Left ventricle myocardium inferior (tissue), 1 donor: ENCODE measurements around the gene KRT75. TPM values are rescaled to one million over a fixed set of nuclear protein-coding genes. Genes with fewer than 3 reads are reported as not detected.

Experiments used
- DNase-seq: peaks from one replicate; pipeline ENCODE4 v3.0.0-alpha.2; 2020
- H3K27ac ChIP-seq: fragments of 200-600 bp; replicated peaks from 2 replicates; pipeline ENCODE4 v1.8.0; 2021
- H3K27me3 ChIP-seq: fragments of 200-600 bp; 2 replicates; pipeline ENCODE4 v1.8.0; 2021; ENCODE audit warnings: low read depth
- H3K36me3 ChIP-seq: fragments of 200-600 bp; 2 replicates; pipeline ENCODE4 v1.8.0; 2021
- H3K4me1 ChIP-seq: fragments of 200-600 bp; 2 replicates; pipeline ENCODE4 v1.8.0; 2021
- H3K4me3 ChIP-seq: fragments of 200-600 bp; 2 replicates; pipeline ENCODE4 v1.8.0; 2021; ENCODE audit warnings: mild to moderate bottlenecking, moderate library complexity
- H3K9me3 ChIP-seq: fragments of 200-600 bp; replicated peaks from 2 replicates; pipeline ENCODE4 v1.8.0; 2021
- intact Hi-C: fragments of 100-400 bp; cut with micrococcal nuclease; formaldehyde crosslinking; loops from one replicate; pipeline ENCODE4 v1.11.0; 2022
- total RNA-seq: library from RNA; stranded (reverse); fragmentation: NEBNext Ultra II Directional; extraction: Animal tissue kit (Norgen Biotek cat#: 25700); gene quantifications from one replicate; pipeline ENCODE4 v1.2.1, GENCODE V29; 2021
- TF ChIP-seq, protein P1 (sequence below): fragments of 200-600 bp; IDR thresholded peaks from 2 replicates; pipeline ENCODE4 v1.8.0; 2021; ENCODE audit warnings: antibody characterized with exemption, mild to moderate bottlenecking, borderline replicate concordance
- donor health status: DM: no; HTN: yes; CAD: no; lungs with severe emphysema.

KRT75 gene
- total RNA-seq, 1 donor from 2014 or later = not detected

DNA sequence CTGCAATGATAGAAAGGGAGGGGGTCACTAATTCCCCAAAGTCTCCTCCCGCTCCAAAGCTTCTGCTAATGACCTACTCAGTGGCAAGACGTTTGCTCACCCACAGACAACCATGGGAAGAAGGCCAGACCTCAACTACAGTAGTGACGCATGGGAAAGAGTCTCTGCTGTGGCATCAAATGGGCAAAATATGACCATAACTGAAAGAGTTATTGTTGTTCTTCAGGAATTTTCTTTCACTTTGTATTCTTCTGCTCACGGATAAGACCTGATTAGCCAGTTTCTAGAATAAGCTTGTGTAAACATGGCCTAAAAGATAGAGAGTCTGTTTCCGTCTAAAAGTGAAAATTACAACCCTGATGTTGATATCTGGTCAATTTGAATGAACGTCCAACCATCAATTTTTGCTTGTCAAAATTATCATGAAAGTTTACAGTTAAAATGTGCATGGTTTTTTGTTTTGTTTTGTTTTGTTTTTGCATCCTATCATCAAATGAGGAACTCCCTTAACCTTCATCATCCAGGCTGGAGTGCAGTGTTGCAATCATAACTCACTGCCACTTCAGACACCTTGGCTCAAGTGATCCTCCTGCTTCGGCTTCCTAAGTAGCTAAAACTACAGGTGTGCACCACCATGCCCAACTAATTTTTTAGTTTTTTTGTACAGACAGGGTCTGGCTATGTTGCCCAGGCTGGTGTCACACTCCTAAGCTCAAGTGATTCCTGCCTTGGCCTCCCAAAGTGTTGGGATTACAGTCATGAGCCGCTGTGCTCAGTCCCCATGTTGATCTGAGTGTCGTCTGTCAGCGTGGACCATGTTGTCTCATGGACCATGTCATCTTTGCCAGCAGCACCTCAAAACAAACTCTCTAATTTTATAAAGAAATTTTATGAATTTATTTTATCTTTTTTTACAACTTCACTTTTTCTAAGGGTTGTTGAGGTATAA is 10.8 kb upstream of the KRT75 start:
- no peak overlapping the region for H3K27ac ChIP-seq
- H3K9me3 ChIP-seq = no peaks in the 10 kb centered on the region
- H3K36me3 ChIP-seq = no peaks in the 10 kb centered on the region
- no peak for DNase-seq
- no peak overlapping the region for H3K4me3 ChIP-seq
- H3K27me3 ChIP-seq = peaks cover 71% of the 10 kb centered on the region
- TF ChIP-seq, protein P1, sequence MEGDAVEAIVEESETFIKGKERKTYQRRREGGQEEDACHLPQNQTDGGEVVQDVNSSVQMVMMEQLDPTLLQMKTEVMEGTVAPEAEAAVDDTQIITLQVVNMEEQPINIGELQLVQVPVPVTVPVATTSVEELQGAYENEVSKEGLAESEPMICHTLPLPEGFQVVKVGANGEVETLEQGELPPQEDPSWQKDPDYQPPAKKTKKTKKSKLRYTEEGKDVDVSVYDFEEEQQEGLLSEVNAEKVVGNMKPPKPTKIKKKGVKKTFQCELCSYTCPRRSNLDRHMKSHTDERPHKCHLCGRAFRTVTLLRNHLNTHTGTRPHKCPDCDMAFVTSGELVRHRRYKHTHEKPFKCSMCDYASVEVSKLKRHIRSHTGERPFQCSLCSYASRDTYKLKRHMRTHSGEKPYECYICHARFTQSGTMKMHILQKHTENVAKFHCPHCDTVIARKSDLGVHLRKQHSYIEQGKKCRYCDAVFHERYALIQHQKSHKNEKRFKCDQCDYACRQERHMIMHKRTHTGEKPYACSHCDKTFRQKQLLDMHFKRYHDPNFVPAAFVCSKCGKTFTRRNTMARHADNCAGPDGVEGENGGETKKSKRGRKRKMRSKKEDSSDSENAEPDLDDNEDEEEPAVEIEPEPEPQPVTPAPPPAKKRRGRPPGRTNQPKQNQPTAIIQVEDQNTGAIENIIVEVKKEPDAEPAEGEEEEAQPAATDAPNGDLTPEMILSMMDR = no peak
- H3K4me1 ChIP-seq = peaks cover 5% of the 10 kb centered on the region
- intact Hi-C loops = no loop called here

- Histone ChIP-seq H3K4me3 (no peak overlapping the region), H3K4me1 (peaks cover 5% of the 10 kb centered on the region), H3K27ac (no peak overlapping the region), H3K36me3 (no peaks in the 10 kb centered on the region), H3K27me3 (peaks cover 75% of the 10 kb centered on the region), H3K9me3 (no peaks in the 10 kb centered on the region)
- no peak for DNase-seq
- intact Hi-C loops = no loop called here
- TF ChIP-seq, protein P1 = no peak
Observed at GRCh38 chr12:52443966-52444365, 9.8 kb upstream of the KRT75 start.

GRCh38 chr12:52442600-52443061 is 8.5 kb upstream of the KRT75 start:
- peaks cover 5% of the 10 kb centered on the region for H3K4me1 ChIP-seq
- TF ChIP-seq, protein P1 = no peak
- intact Hi-C loops = no loop called here
- no peak overlapping the region for H3K27ac ChIP-seq
- no peaks in the 10 kb centered on the region for H3K9me3 ChIP-seq
- peaks cover 81% of the 10 kb centered on the region for H3K27me3 ChIP-seq
- H3K36me3 ChIP-seq = no peaks in the 10 kb centered on the region
- no peak for DNase-seq
- H3K4me3 ChIP-seq = no peak overlapping the region

DNA sequence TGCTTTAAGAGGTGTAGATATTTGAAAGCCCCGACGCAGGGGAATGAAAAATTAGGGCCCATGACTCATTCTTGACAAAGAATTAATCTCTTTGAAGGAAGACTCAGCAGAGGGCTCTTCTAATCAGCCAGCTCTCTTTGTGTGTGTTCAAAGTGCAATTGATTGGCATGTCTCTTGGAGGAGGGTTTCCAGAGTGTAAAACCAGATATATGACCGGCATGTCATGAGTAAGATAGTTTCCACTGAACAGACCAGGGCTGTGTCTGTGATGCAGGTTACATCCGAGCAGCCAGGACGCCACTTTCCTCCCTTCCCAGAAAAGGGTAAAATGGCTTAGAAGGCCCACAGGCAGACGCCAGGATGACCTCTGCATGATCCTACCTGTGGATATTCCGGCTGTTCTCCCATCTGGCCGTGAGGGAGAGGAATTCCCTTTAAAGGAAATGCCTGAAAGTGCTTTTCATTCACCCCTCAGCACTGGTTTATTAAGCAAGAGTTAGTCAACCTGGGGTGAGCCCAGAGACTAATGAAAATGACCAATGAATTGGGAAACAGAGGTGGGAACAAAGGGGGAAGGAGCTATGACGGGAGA is 7.2 kb upstream of the KRT75 start:
- TF ChIP-seq, protein P1 = no peak
- Histone ChIP-seq H3K4me3 (no peak overlapping the region), H3K9me3 (no peaks in the 10 kb centered on the region), H3K27ac (no peak overlapping the region), H3K4me1 (peaks cover 5% of the 10 kb centered on the region), H3K36me3 (no peaks in the 10 kb centered on the region), H3K27me3 (peaks cover 74% of the 10 kb centered on the region)
- no peak for DNase-seq
- intact Hi-C loops = no loop called here

- Histone ChIP-seq H3K27ac (no peak overlapping the region), H3K4me3 (no peak overlapping the region), H3K27me3 (peaks cover 70% of the 10 kb centered on the region), H3K36me3 (no peaks in the 10 kb centered on the region), H3K4me1 (peaks cover 5% of the 10 kb centered on the region), H3K9me3 (no peaks in the 10 kb centered on the region)
- TF ChIP-seq, protein P1 = no peak
- intact Hi-C loops = no loop called here
- DNase-seq = no peak
Observed at GRCh38 chr12:52440821-52441319, 6.7 kb upstream of the KRT75 start.
